Measurements from ENCODE around the gene CHST9. TPM values are rescaled to one million over a fixed set of nuclear protein-coding genes. Genes with fewer than 3 reads are reported as not detected.
"Not testable (repeated sequence)": the region's sequence is repeated elsewhere in the genome, so short reads cannot be mapped to it uniquely, and the experiment has no call there.

The CHST9 gene
- total and polyA plus RNA-seq, 2 donors (not counting 3 experiments of a cell fraction or from before 2014, with no cell fraction given) = not detected

- Histone ChIP-seq H3K9me3 (replicated peaks; ENCODE audit: control insufficient read depth, insufficient read depth, low read length) (no peaks in the 10 kb centered on the region), H4K20me1 (replicated peaks; ENCODE audit: control insufficient read depth, extremely low read depth, insufficient read depth, low read length) (no peaks in the 10 kb centered on the region), H3K4me2 (ENCODE audit: insufficient read depth, low read length) (no peak overlapping the region), H3K27ac (ENCODE audit: insufficient read depth, low read depth, low read length) (no peak overlapping the region), H3K9me1 (replicated peaks; ENCODE audit: control insufficient read depth, extremely low read depth, insufficient read depth, low read length) (no peaks in the 10 kb centered on the region), H2AFZ (ENCODE audit: low read depth, low read length) (no peak overlapping the region), H3K79me2 (ENCODE audit: control insufficient read depth, insufficient read depth, low read length) (no peaks in the 10 kb centered on the region), H3K9ac (replicated peaks; ENCODE audit: extremely low read depth, insufficient read depth, low read length) (no peak overlapping the region), H3K4me3 (replicated peaks in 1 of 3; ENCODE audit: insufficient read depth in 1 of 3, low read depth in 1 of 3, low read length in 3 of 3) (no peak overlapping the region), H3K27me3 (ENCODE audit: control insufficient read depth in 2 of 2, insufficient read depth in 2 of 2, low read length in 2 of 2) (no peaks in the 10 kb centered on the region), H3K36me3 (ENCODE audit: control insufficient read depth in 2 of 2, extremely low read depth in 1 of 2, insufficient read depth in 2 of 2, low read length in 2 of 2) (no peaks in the 10 kb centered on the region), H3K4me1 (ENCODE audit: control insufficient read depth, extremely low read depth, insufficient read depth, low read length) (no peaks in the 10 kb centered on the region)
- ChIA-PET CTCF (no interaction called here), POLR2A (no interaction called here)
- dilution Hi-C loops (cut with MboI; ENCODE audit: extremely low pct_ligation_motif_present, low sequenced_read_pairs) = no loop called here
- no peak for FAIRE-seq
- BruUV-seq (replicated peaks) = no TSS peak
- intact Hi-C loops (cut with micrococcal nuclease) = no loop called here
- TF ChIP-seq MAX (IDR thresholded peaks at IDR 0.05; ENCODE audit: insufficient read depth, insufficient read length) (no peak), GATA2 (IDR thresholded peaks at IDR 0.05; ENCODE audit: insufficient read depth, insufficient read length, low read depth, low read length) (no peak), POLR2A (IDR thresholded peaks at IDR 0.05; ENCODE audit: low read depth, low read length) (no peak), JUN (IDR thresholded peaks at IDR 0.05; ENCODE audit: borderline replicate concordance, insufficient read depth, insufficient read length, low read depth) (no peak), POLR2AphosphoS5 (IDR thresholded peaks at IDR 0.05; ENCODE audit: insufficient read depth, low read depth, low read length) (no peak), CTCF (IDR thresholded peaks at IDR 0.05; ENCODE audit: extremely low read depth in 1 of 2, insufficient read depth in 1 of 2, low read depth in 1 of 2, low read length in 2 of 2) (no peak), EZH2 (IDR thresholded peaks at IDR 0.05; ENCODE audit: borderline replicate concordance, low read depth, low read length, severe bottlenecking) (no peak), MYC (IDR thresholded peaks at IDR 0.05; ENCODE audit: low read depth, low read length) (no peak), FOS (IDR thresholded peaks at IDR 0.05; ENCODE audit: borderline replicate concordance, insufficient read depth, low read length) (no peak)
- no peak for DNase-seq (ENCODE audit: low read depth, low spot score)
Observed at GRCh38 chr18:27094621-27095020, 90.5 kb downstream of the CHST9 start.

- CTCF ChIA-PET; FAIRE-seq; H3K9ac ChIP-seq (replicated peaks; ENCODE audit: extremely low read depth, insufficient read depth, low read length); BruUV-seq (replicated peaks); H3K4me2 ChIP-seq (ENCODE audit: insufficient read depth, low read length); H3K27me3 ChIP-seq (ENCODE audit: control insufficient read depth in 2 of 2, insufficient read depth in 2 of 2, low read length in 2 of 2); H4K20me1 ChIP-seq (replicated peaks; ENCODE audit: control insufficient read depth, extremely low read depth, insufficient read depth, low read length); H3K9me3 ChIP-seq (replicated peaks; ENCODE audit: control insufficient read depth, insufficient read depth, low read length); H3K36me3 ChIP-seq (ENCODE audit: control insufficient read depth in 2 of 2, extremely low read depth in 1 of 2, insufficient read depth in 2 of 2, low read length in 2 of 2); H3K9me1 ChIP-seq (replicated peaks; ENCODE audit: control insufficient read depth, extremely low read depth, insufficient read depth, low read length); H2AFZ ChIP-seq (ENCODE audit: low read depth, low read length); DNase-seq (ENCODE audit: low read depth, low spot score); H3K4me1 ChIP-seq (ENCODE audit: control insufficient read depth, extremely low read depth, insufficient read depth, low read length); H3K79me2 ChIP-seq (ENCODE audit: control insufficient read depth, insufficient read depth, low read length); H3K27ac ChIP-seq (ENCODE audit: insufficient read depth, low read depth, low read length); dilution Hi-C loops (cut with MboI; ENCODE audit: extremely low pct_ligation_motif_present, low sequenced_read_pairs); H3K4me3 ChIP-seq (replicated peaks in 1 of 3; ENCODE audit: insufficient read depth in 1 of 3, low read depth in 1 of 3, low read length in 3 of 3); intact Hi-C loops (cut with micrococcal nuclease); POLR2A ChIA-PET: not testable (repeated sequence)
Observed at GRCh38 chr18:27093290-27093689, 91.8 kb downstream of the CHST9 start.

Measured in endothelial cell of umbilical vein (primary cell).